Neural progenitor cell (in vitro differentiated cells): ENCODE data around the gene SWAP70.

Experiments
- EZH2phosphoT487 ChIP-seq: fragments of 200-600 bp; sonication (generic); IDR thresholded peaks from 2 replicates; pipeline ENCODE4 v1.6.1; 2017; ENCODE audit warnings: antibody characterized with exemption
- TF ChIP-seq, protein P1 (sequence below): fragments of 200-600 bp; sonication (generic); IDR thresholded peaks from 2 replicates; pipeline ENCODE4 v1.5.1; 2017; ENCODE audit warnings: antibody characterized with exemption, mild to moderate bottlenecking

DNA sequence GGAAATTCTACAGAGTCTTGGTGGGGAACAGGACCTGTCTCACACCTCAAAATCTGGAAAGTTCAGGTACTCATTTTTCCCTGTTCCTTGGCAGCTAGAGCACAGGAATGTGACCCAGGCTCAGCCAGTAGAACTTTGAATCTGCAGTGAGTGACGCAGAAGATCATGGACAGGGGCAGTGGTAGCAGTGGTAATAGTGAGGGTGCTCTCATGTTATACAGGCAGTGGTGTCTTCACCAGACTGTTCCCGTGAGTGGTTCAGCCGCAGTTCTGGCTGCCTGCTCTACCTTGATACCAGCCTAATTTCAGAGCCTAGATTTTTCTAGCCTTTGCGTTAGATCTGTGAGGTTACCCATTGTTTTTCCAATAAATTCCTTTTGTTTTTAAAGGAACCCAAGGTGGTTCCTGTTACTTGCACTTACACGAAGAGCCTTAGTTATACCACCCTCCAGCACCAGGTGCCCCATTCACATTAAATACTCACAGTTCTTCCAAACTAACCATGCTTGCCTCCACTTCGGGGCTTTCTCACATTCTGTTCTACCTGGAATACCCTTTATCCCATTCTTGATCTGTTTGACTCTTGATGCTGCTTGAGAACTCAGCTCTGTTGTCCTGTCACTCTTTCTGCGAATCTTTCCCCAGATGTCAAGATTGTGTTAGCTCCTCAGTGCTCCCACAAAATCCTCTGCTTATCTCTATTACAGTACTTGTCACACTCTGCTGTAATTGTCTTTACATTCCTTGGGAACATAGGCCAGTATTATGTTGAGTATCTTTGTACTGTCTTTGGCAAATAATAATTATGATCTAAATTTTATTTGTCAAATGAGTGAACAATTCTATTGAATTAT is 47.8 kb downstream of the SWAP70 start:
- TF ChIP-seq, protein P1, sequence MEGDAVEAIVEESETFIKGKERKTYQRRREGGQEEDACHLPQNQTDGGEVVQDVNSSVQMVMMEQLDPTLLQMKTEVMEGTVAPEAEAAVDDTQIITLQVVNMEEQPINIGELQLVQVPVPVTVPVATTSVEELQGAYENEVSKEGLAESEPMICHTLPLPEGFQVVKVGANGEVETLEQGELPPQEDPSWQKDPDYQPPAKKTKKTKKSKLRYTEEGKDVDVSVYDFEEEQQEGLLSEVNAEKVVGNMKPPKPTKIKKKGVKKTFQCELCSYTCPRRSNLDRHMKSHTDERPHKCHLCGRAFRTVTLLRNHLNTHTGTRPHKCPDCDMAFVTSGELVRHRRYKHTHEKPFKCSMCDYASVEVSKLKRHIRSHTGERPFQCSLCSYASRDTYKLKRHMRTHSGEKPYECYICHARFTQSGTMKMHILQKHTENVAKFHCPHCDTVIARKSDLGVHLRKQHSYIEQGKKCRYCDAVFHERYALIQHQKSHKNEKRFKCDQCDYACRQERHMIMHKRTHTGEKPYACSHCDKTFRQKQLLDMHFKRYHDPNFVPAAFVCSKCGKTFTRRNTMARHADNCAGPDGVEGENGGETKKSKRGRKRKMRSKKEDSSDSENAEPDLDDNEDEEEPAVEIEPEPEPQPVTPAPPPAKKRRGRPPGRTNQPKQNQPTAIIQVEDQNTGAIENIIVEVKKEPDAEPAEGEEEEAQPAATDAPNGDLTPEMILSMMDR: no peak
- TF ChIP-seq EZH2phosphoT487: no peak
